ENCODE measurements around the gene FAM240A.

The FAM240A gene

GRCh38 chr3:46565607-46566039 is 46.7 kb upstream of the FAM240A start:
- Histone ChIP-seq H3F3A (ENCODE audit: control insufficient read depth, insufficient read depth) (no peaks in the 10 kb centered on the region), H3K79me2 (ENCODE audit: control insufficient read depth, low read length) (no peaks in the 10 kb centered on the region), H3K36me3 (ENCODE audit: control insufficient read depth, low read length) (no peaks in the 10 kb centered on the region), H3K4me1 (ENCODE audit: control insufficient read depth, low read length) (peaks cover 10% of the 10 kb centered on the region), H3K27me3 (ENCODE audit: control insufficient read depth, low read length) (no peaks in the 10 kb centered on the region; the same call in 1 of the 2 replicates), H4K20me1 (ENCODE audit: control insufficient read depth, insufficient read depth, low read depth, low read length) (no peaks in the 10 kb centered on the region), H3K9me3 (ENCODE audit: control insufficient read depth, insufficient read depth, low read length) (no peaks in the 10 kb centered on the region; the same call in 1 of the 2 replicates), H3K9me2 (replicated peaks; ENCODE audit: control insufficient read depth, low read length) (no peaks in the 10 kb centered on the region), H3K4me3 (ENCODE audit: low read length) (no peak overlapping the region; the same call in 1 of the 2 replicates), H3K27ac (ENCODE audit: low read depth, low read length) (no peak overlapping the region), H3K4me2 (ENCODE audit: low read length) (peak overlapping the region; percentile 24; the same call in 1 of the 2 replicates)
- TF ChIP-seq CTCF (IDR thresholded peaks at IDR 0.05; ENCODE audit: low read depth, low read length, poor library complexity, severe bottlenecking), result no peak
- TF ChIP-seq EZH2phosphoT487 (IDR thresholded peaks at IDR 0.05; ENCODE audit: borderline replicate concordance, low read length), result no peak

GRCh38 chr3:46566040-46566641 is 46.2 kb upstream of the FAM240A start, which contains the start of gene LRRC2:
Gene LRRC2, minus strand, starts transcription at chr3:46566302. Its CDS starts 14,711 bp downstream, at chr3:46551591.
- H3K79me2 ChIP-seq (ENCODE audit: control insufficient read depth, low read length), result no peaks in the 10 kb centered on the region
- no peaks in the 10 kb centered on the region for H4K20me1 ChIP-seq (ENCODE audit: control insufficient read depth, insufficient read depth, low read depth, low read length)
- H3K27ac ChIP-seq (ENCODE audit: low read depth, low read length), result no peak within 1 kb of the TSS
- peaks cover 10% of the 10 kb centered on the region for H3K4me1 ChIP-seq (ENCODE audit: control insufficient read depth, low read length)
- no peaks in the 10 kb centered on the region; the same call in 1 of the 2 replicates for H3K9me3 ChIP-seq (ENCODE audit: control insufficient read depth, insufficient read depth, low read length)
- H3K9me2 ChIP-seq (replicated peaks; ENCODE audit: control insufficient read depth, low read length), result no peaks in the 10 kb centered on the region
- H3K4me3 ChIP-seq (ENCODE audit: low read length), result peak within 1 kb of the TSS; percentile 11; the same call in 1 of the 2 replicates
- H3K4me2 ChIP-seq (ENCODE audit: low read length), result peak within 1 kb of the TSS; percentile 24; the same call in 1 of the 2 replicates
- no peaks in the 10 kb centered on the region; the same call in 1 of the 2 replicates for H3K27me3 ChIP-seq (ENCODE audit: control insufficient read depth, low read length)
- no peak for TF ChIP-seq CTCF (IDR thresholded peaks at IDR 0.05; ENCODE audit: low read depth, low read length, poor library complexity, severe bottlenecking)
- TF ChIP-seq EZH2phosphoT487 (IDR thresholded peaks at IDR 0.05; ENCODE audit: borderline replicate concordance, low read length), result no peak
- no peaks in the 10 kb centered on the region for H3F3A ChIP-seq (ENCODE audit: control insufficient read depth, insufficient read depth)
- no peaks in the 10 kb centered on the region for H3K36me3 ChIP-seq (ENCODE audit: control insufficient read depth, low read length)

GRCh38 chr3:46571684-46572083 is 40.6 kb upstream of the FAM240A start:
- no peak overlapping the region for H3K4me2 ChIP-seq (ENCODE audit: low read length)
- H3K79me2 ChIP-seq (ENCODE audit: control insufficient read depth, low read length), result no peaks in the 10 kb centered on the region
- H3F3A ChIP-seq (ENCODE audit: control insufficient read depth, insufficient read depth), result no peaks in the 10 kb centered on the region
- H3K9me2 ChIP-seq (replicated peaks; ENCODE audit: control insufficient read depth, low read length), result no peaks in the 10 kb centered on the region
- no peaks in the 10 kb centered on the region for H3K36me3 ChIP-seq (ENCODE audit: control insufficient read depth, low read length)
- no peak overlapping the region for H3K4me3 ChIP-seq (ENCODE audit: low read length)
- no peaks in the 10 kb centered on the region for H3K4me1 ChIP-seq (ENCODE audit: control insufficient read depth, low read length)
- H4K20me1 ChIP-seq (ENCODE audit: control insufficient read depth, insufficient read depth, low read depth, low read length), result no peaks in the 10 kb centered on the region
- H3K27me3 ChIP-seq (ENCODE audit: control insufficient read depth, low read length), result no peaks in the 10 kb centered on the region
- no peaks in the 10 kb centered on the region; the same call in 1 of the 2 replicates for H3K9me3 ChIP-seq (ENCODE audit: control insufficient read depth, insufficient read depth, low read length)
- H3K27ac ChIP-seq (ENCODE audit: low read depth, low read length), result no peak overlapping the region
- TF ChIP-seq EZH2phosphoT487 (IDR thresholded peaks at IDR 0.05; ENCODE audit: borderline replicate concordance, low read length) (no peak), CTCF (IDR thresholded peaks at IDR 0.05; ENCODE audit: low read depth, low read length, poor library complexity, severe bottlenecking) (no peak)

All from DOHH2 (cell line).